Measurements from ENCODE around the gene MAP7. TPM values are rescaled to one million over a fixed set of nuclear protein-coding genes. Genes with fewer than 3 reads are reported as not detected.

MAP7 gene
- total and polyA plus RNA-seq, 2 of the 13 experiments (the other 11 are each of a cell fraction or from before 2014, with no cell fraction given), result 0.04 TPM; not detected in 1

GRCh38 chr6:136427378-136427717, 122.9 kb downstream of the MAP7 start:
- no peak for FAIRE-seq
- no peak overlapping the region for H3K4me3 ChIP-seq (replicated peaks in 1 of 3; ENCODE audit: insufficient read depth in 1 of 3, low read depth in 2 of 3, low read length in 3 of 3)
- intact Hi-C loops (cut with micrococcal nuclease; ENCODE audit: unreplicated experiment) (no loop called here), in situ Hi-C loops (cut with HindIII; ENCODE audit: extremely low pct_ligation_motif_present, low pct_unique_long_range_greater_than_20kb) (no loop called here)
- no peak overlapping the region for H3K9ac ChIP-seq (ENCODE audit: insufficient read depth, low read depth, low read length)
- H3K9me3 ChIP-seq (ENCODE audit: low read length), result no peaks in the 10 kb centered on the region
- no peaks in the 10 kb centered on the region for H3K27me3 ChIP-seq (ENCODE audit: control insufficient read depth in 1 of 2, insufficient read depth in 2 of 2, low read length in 2 of 2)
- DNase-seq (ENCODE audit: low spot score), result no peak
- ChIA-PET CTCF (ENCODE audit: low intra/inter-chr PET ratio, low total read pairs) (no interaction called here), POLR2A (no interaction called here)
- H3K36me3 ChIP-seq (replicated peaks in 1 of 2; ENCODE audit: control insufficient read depth in 1 of 2, insufficient read depth in 2 of 2, low read length in 2 of 2), result no peaks in the 10 kb centered on the region
- H4K20me1 ChIP-seq (ENCODE audit: insufficient read depth, low read length), result no peaks in the 10 kb centered on the region
- no peak overlapping the region for H3K4me2 ChIP-seq (ENCODE audit: low read depth, low read length)
- no peaks in the 10 kb centered on the region for H3K4me1 ChIP-seq (ENCODE audit: insufficient read depth, low read length)
- TF ChIP-seq SP4 (CRISPR knock-in tag; IDR thresholded peaks at IDR 0.05) (no peak), ZNF446 (CRISPR knock-in tag; IDR thresholded peaks at IDR 0.05) (no peak), ERF (CRISPR knock-in tag; IDR thresholded peaks at IDR 0.05) (no peak), ZMYM4 (CRISPR knock-in tag; IDR thresholded peaks at IDR 0.05) (no peak), AFF4 (CRISPR knock-in tag; IDR thresholded peaks at IDR 0.05) (no peak)
- TF ChIP-seq, protein P1, sequence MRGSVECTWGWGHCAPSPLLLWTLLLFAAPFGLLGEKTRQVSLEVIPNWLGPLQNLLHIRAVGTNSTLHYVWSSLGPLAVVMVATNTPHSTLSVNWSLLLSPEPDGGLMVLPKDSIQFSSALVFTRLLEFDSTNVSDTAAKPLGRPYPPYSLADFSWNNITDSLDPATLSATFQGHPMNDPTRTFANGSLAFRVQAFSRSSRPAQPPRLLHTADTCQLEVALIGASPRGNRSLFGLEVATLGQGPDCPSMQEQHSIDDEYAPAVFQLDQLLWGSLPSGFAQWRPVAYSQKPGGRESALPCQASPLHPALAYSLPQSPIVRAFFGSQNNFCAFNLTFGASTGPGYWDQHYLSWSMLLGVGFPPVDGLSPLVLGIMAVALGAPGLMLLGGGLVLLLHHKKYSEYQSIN (CRISPR knock-in tag; IDR thresholded peaks at IDR 0.05; ENCODE audit: borderline replicate concordance), result no peak
- TF ChIP-seq, protein P2, sequence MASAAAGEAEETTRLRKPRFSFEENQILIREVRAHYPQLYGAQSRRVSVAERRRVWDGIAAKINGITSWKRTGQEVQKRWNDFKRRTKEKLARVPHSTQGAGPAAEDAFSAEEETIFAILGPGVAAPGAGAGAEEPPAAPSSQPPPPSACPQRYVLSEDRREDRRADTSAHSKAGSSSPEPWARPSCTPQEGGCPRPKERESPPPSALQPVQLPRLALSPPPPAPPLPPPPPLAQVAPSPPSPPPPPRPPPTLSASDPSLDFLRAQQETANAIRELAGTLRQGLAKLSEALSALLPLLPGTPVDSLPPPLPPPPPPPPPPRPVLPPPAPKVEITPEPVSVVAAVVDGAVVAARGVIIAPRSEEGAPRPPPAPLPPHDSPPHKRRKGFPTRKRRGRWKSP (CRISPR knock-in tag; IDR thresholded peaks at IDR 0.05), result no peak
- H3K27ac ChIP-seq (ENCODE audit: extremely low read length, insufficient read depth, low read length), result no peak overlapping the region
- ATAC-seq, result no peak
- no TSS peak for BruUV-seq (replicated peaks)
- H3K79me2 ChIP-seq (ENCODE audit: insufficient read depth, low read length), result no peaks in the 10 kb centered on the region
- H2AFZ ChIP-seq (ENCODE audit: low read length), result no peak overlapping the region

All from HepG2 (cell line).